Adrenal gland (tissue), 5 donors: ENCODE data around the gene TDRD12.

Experiments
- POLR2A ChIP-seq, 2 donors: fragments of 450-650 bp; IDR thresholded peaks; one replicate each; pipeline ENCODE4 v1.6.1; 2017; ENCODE audit warnings: antibody characterized with exemption in 2 of 2, mild to moderate bottlenecking in 2 of 2, moderate library complexity in 1 of 2
- TF ChIP-seq, protein P1 (sequence below), 6 experiments: fragments of 450-650 bp in 4 of 6; fragments of 200-600 bp in 2 of 6; sonication (generic) in 1 of 6; IDR thresholded peaks; 1 replicate in 5 of 6; 2 replicates in 1 of 6; pipeline versions ENCODE4 v1.5.1 to v1.8.0; 2016 to 2021; ENCODE audit warnings: antibody characterized with exemption in 6 of 6, mild to moderate bottlenecking in 2 of 6, moderate library complexity in 1 of 6
- donor health status: DM: no; HTN: no; CAD: no.

DNA sequence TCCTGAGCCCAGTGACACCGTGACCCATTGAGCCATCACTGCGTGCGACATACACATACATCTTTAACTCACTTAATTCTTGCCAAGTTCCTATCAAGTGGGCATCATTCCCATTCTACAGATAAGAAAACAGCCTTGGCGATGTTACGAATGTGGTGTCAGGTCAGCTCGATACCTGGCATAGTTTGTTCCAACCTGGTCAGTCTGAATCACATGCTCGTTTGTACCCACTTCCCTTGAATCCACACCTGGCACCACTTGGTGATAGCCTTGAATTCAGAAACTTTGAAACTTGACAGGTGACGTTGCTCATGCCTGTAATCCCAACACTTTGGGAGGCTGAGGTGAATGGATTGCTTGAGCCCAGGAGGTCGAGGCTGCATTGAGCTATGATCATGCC, 90.9 kb downstream of the TDRD12 start:
- TF ChIP-seq, protein P1, sequence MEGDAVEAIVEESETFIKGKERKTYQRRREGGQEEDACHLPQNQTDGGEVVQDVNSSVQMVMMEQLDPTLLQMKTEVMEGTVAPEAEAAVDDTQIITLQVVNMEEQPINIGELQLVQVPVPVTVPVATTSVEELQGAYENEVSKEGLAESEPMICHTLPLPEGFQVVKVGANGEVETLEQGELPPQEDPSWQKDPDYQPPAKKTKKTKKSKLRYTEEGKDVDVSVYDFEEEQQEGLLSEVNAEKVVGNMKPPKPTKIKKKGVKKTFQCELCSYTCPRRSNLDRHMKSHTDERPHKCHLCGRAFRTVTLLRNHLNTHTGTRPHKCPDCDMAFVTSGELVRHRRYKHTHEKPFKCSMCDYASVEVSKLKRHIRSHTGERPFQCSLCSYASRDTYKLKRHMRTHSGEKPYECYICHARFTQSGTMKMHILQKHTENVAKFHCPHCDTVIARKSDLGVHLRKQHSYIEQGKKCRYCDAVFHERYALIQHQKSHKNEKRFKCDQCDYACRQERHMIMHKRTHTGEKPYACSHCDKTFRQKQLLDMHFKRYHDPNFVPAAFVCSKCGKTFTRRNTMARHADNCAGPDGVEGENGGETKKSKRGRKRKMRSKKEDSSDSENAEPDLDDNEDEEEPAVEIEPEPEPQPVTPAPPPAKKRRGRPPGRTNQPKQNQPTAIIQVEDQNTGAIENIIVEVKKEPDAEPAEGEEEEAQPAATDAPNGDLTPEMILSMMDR (IDR thresholded peaks at IDR 0.05): no peak
- no peak for TF ChIP-seq POLR2A (IDR thresholded peaks at IDR 0.05)
